B cell (primary cell): Measurements from ENCODE around the gene GIMAP5. TPM values are rescaled to one million over a fixed set of nuclear protein-coding genes. Genes with fewer than 3 reads are reported as not detected.

Experiments used
- ATAC-seq: fragments of 200-7000 bp; cut with Tn5 transposase; one replicate; pipeline ENCODE4 v1.10.0; 2021; ENCODE audit warnings: low read depth, mild to moderate bottlenecking, moderate number of reproducible peaks, moderate library complexity
- CTCF ChIA-PET: fragments of 350-600 bp; sonication (Branson Sonifier 250); formaldehyde crosslinking; loops from one replicate; lab custom pipeline; 2021; ENCODE audit warnings: antibody characterized with exemption, inconsistent platforms; lab: Charles Lee
- POLR2A ChIA-PET: fragments of 350-600 bp; sonication (Branson Sonifier 250); formaldehyde crosslinking; loops from one replicate; lab custom pipeline; 2021; ENCODE audit warnings: antibody characterized with exemption; lab: Charles Lee
- DNase-seq: peaks from one replicate; pipeline ENCODE4 v3.0.0; 2013
- H2AFZ ChIP-seq: 2 replicates; pipeline ENCODE4 v1.6.1; 2012; ENCODE audit warnings: mild to moderate bottlenecking, low read depth, low read length; ENCODE audit not compliant: insufficient read depth, poor library complexity, severe bottlenecking
- H3K27ac ChIP-seq, 2 donors: 1 replicate in 1 of 2; 2 replicates in 1 of 2; pipeline ENCODE4 v1.5.1; 2012 to 2013; ENCODE audit warnings: low read length in 2 of 2, mild to moderate bottlenecking in 2 of 2, moderate library complexity in 1 of 2
- H3K27me3 ChIP-seq, 4 experiments: fragments of 200-600 bp in 1 of 4; sonication (generic) in 1 of 4; replicated peaks in 1 of 4; 1 replicate in 2 of 4; 2 replicates in 2 of 4; pipeline versions ENCODE4 v1.6.1 to v1.7.0; 2013 to 2016; ENCODE audit warnings: low read length in 3 of 4, mild to moderate bottlenecking in 2 of 4, mixed read lengths in 1 of 4, moderate library complexity in 1 of 4; ENCODE audit not compliant: insufficient read depth in 4 of 4, control insufficient read depth in 3 of 4; ENCODE audit errors: control extremely low read depth in 1 of 4
- H3K36me3 ChIP-seq, 2 experiments: replicated peaks in 1 of 2; 1 replicate in 1 of 2; 2 replicates in 1 of 2; pipeline versions ENCODE4 v1.6.1 to v1.7.1; 2013; ENCODE audit warnings: low read length in 1 of 2; ENCODE audit not compliant: insufficient read depth in 2 of 2, control insufficient read depth in 1 of 2; ENCODE audit errors: control extremely low read depth in 1 of 2, extremely low read depth in 1 of 2
- H3K4me1 ChIP-seq, 2 donors: fragments of 200-600 bp in 1 of 2; sonication (generic) in 1 of 2; 1 replicate in 1 of 2; 2 replicates in 1 of 2; pipeline versions ENCODE4 v1.5.1 to v1.6.1; 2013 to 2017; ENCODE audit warnings: low read length in 2 of 2; ENCODE audit not compliant: control insufficient read depth in 2 of 2, insufficient read depth in 2 of 2
- H3K4me2 ChIP-seq: replicated peaks from 2 replicates; pipeline ENCODE3; 2012; ENCODE audit warnings: mild to moderate bottlenecking, low read depth, low read length; ENCODE audit not compliant: poor library complexity, severe bottlenecking
- H3K4me3 ChIP-seq, 5 experiments: fragments of 200-600 bp in 1 of 5; sonication (generic) in 1 of 5; 1 replicate in 3 of 5; 2 replicates in 2 of 5; pipeline versions ENCODE4 v1.5.1 to v1.7.0; 2011 to 2016; ENCODE audit warnings: low read length in 4 of 5, mild to moderate bottlenecking in 4 of 5, low read depth in 2 of 5, control low read depth in 1 of 5, moderate library complexity in 1 of 5; ENCODE audit not compliant: insufficient read depth in 1 of 5; ENCODE audit errors: control extremely low read depth in 1 of 5, extremely low read depth in 1 of 5
- H3K79me2 ChIP-seq: fragments of 200-600 bp; sonication (generic); one replicate; pipeline ENCODE4 v1.6.0; 2016; ENCODE audit warnings: low read length; ENCODE audit not compliant: control insufficient read depth, insufficient read depth
- H3K9ac ChIP-seq: fragments of 200-600 bp; sonication (generic); 2 replicates; pipeline ENCODE4 v1.6.1; 2017; ENCODE audit warnings: mild to moderate bottlenecking, low read length, moderate library complexity
- H3K9me3 ChIP-seq, 3 donors: one replicate each; pipeline versions ENCODE4 v1.6.1 to v1.7.1; 2013; ENCODE audit warnings: low read length in 2 of 3; ENCODE audit not compliant: control insufficient read depth in 2 of 3, insufficient read depth in 1 of 3; ENCODE audit errors: control extremely low read depth in 1 of 3
- H4K20me1 ChIP-seq: 2 replicates; pipeline ENCODE4 v1.6.0; 2012; ENCODE audit warnings: mild to moderate bottlenecking, low read length; ENCODE audit not compliant: insufficient read depth, control insufficient read depth, poor library complexity, severe bottlenecking
- H3K27ac Mint-ChIP-seq: one replicate; pipeline ENCODE4 v1.8.0; 2021; ENCODE audit warnings: mixed read lengths
- H3K27me3 Mint-ChIP-seq: one replicate; pipeline ENCODE4 v1.8.0; 2021; ENCODE audit warnings: mixed read lengths
- H3K4me1 Mint-ChIP-seq: one replicate; pipeline ENCODE4 v1.8.0; 2021; ENCODE audit warnings: mixed read lengths
- H3K4me3 Mint-ChIP-seq: one replicate; pipeline ENCODE4 v1.8.0; 2021; ENCODE audit warnings: mixed read lengths
- H3K9me3 Mint-ChIP-seq: one replicate; pipeline ENCODE4 v1.8.0; 2022; ENCODE audit warnings: mixed read lengths; ENCODE audit not compliant: insufficient read depth
- CTCF ChIP-seq: fragments of 200-600 bp; IDR thresholded peaks from one replicate; pipeline ENCODE4 v1.8.0; 2022; ENCODE audit warnings: antibody characterized with exemption, mild to moderate bottlenecking
- EZH2 ChIP-seq: IDR thresholded peaks from 2 replicates; pipeline ENCODE4 v1.6.1; 2012; ENCODE audit warnings: borderline replicate concordance, low read depth, mild to moderate bottlenecking, moderate library complexity, low read length; ENCODE audit not compliant: insufficient read depth, poor library complexity, severe bottlenecking
- WGBS: methylation state at CpG from one replicate; pipeline ENCODE4 v1.1.5; 2013; ENCODE audit warnings: missing lambda C conversion rate; ENCODE audit not compliant: insufficient coverage; 5-methylcytosine and 5-hydroxymethylcytosine counted together
- intact Hi-C: fragments of 100-400 bp; cut with micrococcal nuclease; formaldehyde crosslinking; loops from one replicate; pipeline ENCODE4 v1.10.0; 2022
- polyA plus RNA-seq: library from polyadenylated mRNA; depleted of rRNA; stranded (reverse); fragments of >200 nt; gene quantifications from 2 replicates; pipeline ENCODE4 v1.2.3, GENCODE V29; 2012
- total RNA-seq, 2 donors: library from RNA; stranded (reverse); fragments of 120-200 nt in 1 of 2; gene quantifications; 1 replicate in 1 of 2; 2 replicates in 1 of 2; pipeline versions ENCODE4 v1.2.3 to v1.2.4, GENCODE V29; 2013 to 2022

The GIMAP5 gene
- total and polyA plus RNA-seq, 2 donors (not counting 1 experiment from before 2014, with no cell fraction given), result 0.27 to 0.40 TPM

GRCh38 chr7:150695654-150696053 lies 41.6 kb upstream of the GIMAP5 start:
- no peak overlapping the region for H3K4me3 Mint-ChIP-seq
- WGBS, result no CpG with 5 or more reads among the region's 2 CpGs
- Histone ChIP-seq H2AFZ (no peak overlapping the region), H3K9me3 (peaks cover 11 to 51% (median 14%) of the 10 kb centered on the region in 3 donors), H3K36me3 (peaks cover 5 to 19% of the 10 kb centered on the region in 2 experiments), H4K20me1 (no peaks in the 10 kb centered on the region), H3K9ac (no peak overlapping the region), H3K4me2 (no peak overlapping the region), H3K79me2 (no peaks in the 10 kb centered on the region), H3K4me1 (no peaks in the 10 kb centered on the region), H3K27ac (no peak overlapping the region), H3K4me3 (no peak overlapping the region), H3K27me3 (no peaks in the 10 kb centered on the region)
- no peak for TF ChIP-seq EZH2
- no peak for TF ChIP-seq CTCF
- ChIA-PET CTCF (no interaction called here), POLR2A (no interaction called here)
- no peak overlapping the region for H3K27ac Mint-ChIP-seq
- H3K27me3 Mint-ChIP-seq, result no peaks in the 10 kb centered on the region
- DNase-seq (no peak), ATAC-seq (no peak)
- intact Hi-C loops, result no loop called here
- no peaks in the 10 kb centered on the region for H3K4me1 Mint-ChIP-seq
- peaks cover 25% of the 10 kb centered on the region for H3K9me3 Mint-ChIP-seq

GRCh38 chr7:150703209-150703608 lies 34.0 kb upstream of the GIMAP5 start:
- no peaks in the 10 kb centered on the region for H3K36me3 ChIP-seq
- intact Hi-C loops, result no loop called here
- H3K27me3 ChIP-seq, result no peaks in the 10 kb centered on the region
- no peak overlapping the region for H3K9ac ChIP-seq
- peaks cover 6 to 45% (median 18%) of the 10 kb centered on the region in 3 donors for H3K9me3 ChIP-seq
- CTCF ChIA-PET, result no interaction called here
- H4K20me1 ChIP-seq, result no peaks in the 10 kb centered on the region
- no peaks in the 10 kb centered on the region for H3K27me3 Mint-ChIP-seq
- POLR2A ChIA-PET, result no interaction called here
- peaks cover 36% of the 10 kb centered on the region for H3K9me3 Mint-ChIP-seq
- H3K79me2 ChIP-seq, result no peaks in the 10 kb centered on the region
- TF ChIP-seq EZH2 (no peak), CTCF (no peak)
- no peak for ATAC-seq
- no peak overlapping the region for H2AFZ ChIP-seq
- whole genome bisulfite sequencing, result no CpG with 5 or more reads among the region's 1 CpG
- no peak for DNase-seq
- H3K27ac ChIP-seq, result no peak overlapping the region
- no peak overlapping the region for H3K4me2 ChIP-seq
- no peaks in the 10 kb centered on the region for H3K4me1 ChIP-seq
- no peaks in the 10 kb centered on the region for H3K4me1 Mint-ChIP-seq
- H3K4me3 ChIP-seq, result no peak overlapping the region
- no peak overlapping the region for H3K27ac Mint-ChIP-seq
- no peak overlapping the region for H3K4me3 Mint-ChIP-seq
